Vagina (tissue), 2 donors: ENCODE data around the gene PPIA.
"Not testable (repeated sequence)": the region's sequence is repeated elsewhere in the genome, so short reads cannot be mapped to it uniquely, and the experiment has no call there.

Experiments used
- CTCF ChIP-seq, 3 experiments: fragments of 450-650 bp in 2 of 3; fragments of 200-600 bp in 1 of 3; sonication (generic) in 1 of 3; IDR thresholded peaks; one replicate each; pipeline ENCODE4 v1.5.1; 2017 to 2019; ENCODE audit warnings: antibody characterized with exemption in 3 of 3, mild to moderate bottlenecking in 2 of 3, moderate library complexity in 2 of 3
- POLR2A ChIP-seq, 2 donors: fragments of 450-650 bp; IDR thresholded peaks; one replicate each; pipeline ENCODE4 v1.6.1; 2017; ENCODE audit warnings: antibody characterized with exemption in 2 of 2, mild to moderate bottlenecking in 2 of 2, moderate library complexity in 2 of 2

DNA sequence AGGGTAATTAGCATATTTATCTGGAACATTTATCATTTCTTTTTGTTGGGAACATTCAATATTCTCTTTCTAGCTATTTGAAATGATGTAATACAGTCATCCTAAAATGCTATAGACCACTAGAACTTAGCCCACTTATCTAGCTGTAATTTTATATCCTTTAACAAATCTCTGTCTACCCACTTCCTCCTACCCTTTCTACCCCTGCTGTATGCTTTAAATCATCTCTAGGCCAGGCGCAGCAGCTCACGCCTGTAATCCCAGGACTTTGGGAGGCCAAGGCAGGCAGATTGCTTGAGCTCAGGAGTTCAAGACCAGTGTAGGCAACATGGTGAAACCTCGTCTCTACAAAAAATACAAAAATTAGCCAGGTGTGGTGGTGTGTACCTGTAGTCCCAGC is 22.0 kb upstream of the PPIA start:
- not testable (repeated sequence) for TF ChIP-seq CTCF, POLR2A (IDR thresholded peaks at IDR 0.05)
